Testis (tissue), 2 donors: Measurements from ENCODE around the gene GRB14.

ENCODE experiments used
- POLR2A ChIP-seq: fragments of 450-650 bp; IDR thresholded peaks from one replicate; pipeline ENCODE4 v1.6.1; 2017; ENCODE audit warnings: antibody characterized with exemption, mild to moderate bottlenecking, moderate library complexity
- TF ChIP-seq, protein P1 (sequence below), 3 experiments: fragments of 450-650 bp in 2 of 3; fragments of 200-600 bp in 1 of 3; sonication (generic) in 1 of 3; IDR thresholded peaks; one replicate each; pipeline ENCODE4 v1.5.1; 2016 to 2019; ENCODE audit warnings: antibody characterized with exemption in 3 of 3, mild to moderate bottlenecking in 2 of 3, moderate library complexity in 1 of 3

DNA sequence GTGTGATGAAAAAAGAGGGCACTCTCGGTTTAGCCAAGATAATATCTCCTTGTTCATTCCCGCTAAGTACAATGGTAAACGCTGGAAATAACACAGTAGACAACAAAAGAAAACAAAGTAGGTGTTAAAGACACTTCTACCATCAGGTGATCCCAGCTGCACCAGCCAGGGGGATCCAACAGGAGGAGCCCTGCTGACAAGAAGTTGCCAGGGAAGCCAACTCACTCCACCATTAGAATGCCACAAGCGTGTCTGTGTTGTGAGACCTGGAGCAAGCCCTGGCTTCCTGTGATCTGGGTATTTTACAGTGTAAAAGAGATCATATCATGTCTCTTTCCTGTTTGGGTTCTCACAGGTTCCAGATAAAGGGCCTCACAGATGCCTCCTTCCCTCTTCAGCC is 117.0 kb downstream of the GRB14 start:
- TF ChIP-seq, protein P1, sequence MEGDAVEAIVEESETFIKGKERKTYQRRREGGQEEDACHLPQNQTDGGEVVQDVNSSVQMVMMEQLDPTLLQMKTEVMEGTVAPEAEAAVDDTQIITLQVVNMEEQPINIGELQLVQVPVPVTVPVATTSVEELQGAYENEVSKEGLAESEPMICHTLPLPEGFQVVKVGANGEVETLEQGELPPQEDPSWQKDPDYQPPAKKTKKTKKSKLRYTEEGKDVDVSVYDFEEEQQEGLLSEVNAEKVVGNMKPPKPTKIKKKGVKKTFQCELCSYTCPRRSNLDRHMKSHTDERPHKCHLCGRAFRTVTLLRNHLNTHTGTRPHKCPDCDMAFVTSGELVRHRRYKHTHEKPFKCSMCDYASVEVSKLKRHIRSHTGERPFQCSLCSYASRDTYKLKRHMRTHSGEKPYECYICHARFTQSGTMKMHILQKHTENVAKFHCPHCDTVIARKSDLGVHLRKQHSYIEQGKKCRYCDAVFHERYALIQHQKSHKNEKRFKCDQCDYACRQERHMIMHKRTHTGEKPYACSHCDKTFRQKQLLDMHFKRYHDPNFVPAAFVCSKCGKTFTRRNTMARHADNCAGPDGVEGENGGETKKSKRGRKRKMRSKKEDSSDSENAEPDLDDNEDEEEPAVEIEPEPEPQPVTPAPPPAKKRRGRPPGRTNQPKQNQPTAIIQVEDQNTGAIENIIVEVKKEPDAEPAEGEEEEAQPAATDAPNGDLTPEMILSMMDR (IDR thresholded peaks at IDR 0.05), result peak in 2 of 3 experiments; percentile 11 to 25
- no peak for TF ChIP-seq POLR2A
